PFSK-1 (cell line): ENCODE data around the gene CLIC5.

Source experiments
- FOXP2 ChIP-seq: optimal IDR thresholded peaks from 2 replicates; pipeline ENCODE3; 2011; ENCODE audit warnings: borderline replicate concordance, control low read depth, inconsistent platforms; ENCODE audit not compliant: insufficient read depth; ENCODE audit errors: extremely low read length, extremely low read depth
- POLR2AphosphoS5 ChIP-seq: IDR thresholded peaks from 2 replicates; pipeline ENCODE4 v1.6.1; 2012; ENCODE audit warnings: low read depth, mild to moderate bottlenecking, control low read depth, low read length, moderate library complexity
- SIN3A ChIP-seq: IDR thresholded peaks from 2 replicates; pipeline ENCODE4 v1.6.1; 2012; ENCODE audit warnings: mild to moderate bottlenecking, low read length, moderate library complexity, borderline replicate concordance; ENCODE audit not compliant: insufficient read depth
- TAF1 ChIP-seq: IDR thresholded peaks from 2 replicates; pipeline ENCODE4 v1.6.1; 2012; ENCODE audit warnings: low read length, control low read depth, borderline replicate concordance; ENCODE audit not compliant: insufficient read depth
- TF ChIP-seq, protein P1 (sequence below), 2 experiments: IDR thresholded peaks; 2 replicates each; pipeline versions ENCODE4 v1.6.1 to v1.8.0; 2011 to 2012; ENCODE audit warnings: low read depth in 2 of 2, low read length in 2 of 2, control low read depth in 1 of 2, inconsistent platforms in 1 of 2, mild to moderate bottlenecking in 1 of 2, moderate library complexity in 1 of 2; ENCODE audit not compliant: insufficient read depth in 1 of 2

CLIC5 gene

DNA sequence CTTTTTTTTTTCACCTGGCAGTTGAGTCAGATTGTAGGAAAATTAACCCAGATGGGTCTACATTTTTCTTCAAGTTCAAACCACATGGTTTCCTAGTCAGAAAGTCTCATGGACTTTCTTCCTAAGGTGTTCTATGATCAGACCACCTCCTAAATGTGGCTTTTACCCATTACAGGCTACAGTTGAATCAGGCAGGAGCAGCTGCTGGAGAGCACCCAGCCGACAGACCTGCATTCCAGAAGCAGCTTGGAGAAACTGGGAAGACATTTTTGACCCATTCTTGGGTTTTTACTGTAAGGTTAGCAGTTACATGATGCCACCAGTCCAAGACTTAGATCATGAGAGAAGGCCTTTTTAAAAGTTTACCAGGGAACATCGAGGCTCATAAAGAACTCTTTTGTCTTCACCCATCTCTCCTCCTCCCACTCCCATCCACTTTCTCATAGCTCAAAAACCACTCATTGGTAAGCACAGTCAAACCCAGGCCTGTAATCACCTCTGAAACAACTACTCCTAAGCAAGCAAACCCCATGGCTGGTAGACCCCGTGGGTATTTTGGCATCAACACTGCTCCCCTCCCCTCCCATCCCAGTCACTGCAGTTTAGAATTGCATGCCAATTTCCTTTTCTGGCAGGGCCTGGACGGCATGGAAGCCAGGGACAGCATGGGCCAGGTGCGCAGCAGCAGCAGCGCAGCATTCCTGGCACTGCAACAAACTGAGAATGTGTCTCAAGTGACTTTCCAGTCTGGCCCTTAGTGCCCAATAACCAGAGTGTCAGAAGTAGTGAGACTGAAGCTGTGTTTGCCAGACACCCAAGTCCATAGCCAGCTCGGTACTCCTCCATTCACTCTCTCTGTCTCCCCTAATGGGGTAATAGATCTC is 113.7 kb downstream of the CLIC5 start:
- no peak for TF ChIP-seq SIN3A
- no peak for TF ChIP-seq TAF1
- TF ChIP-seq, protein P1, sequence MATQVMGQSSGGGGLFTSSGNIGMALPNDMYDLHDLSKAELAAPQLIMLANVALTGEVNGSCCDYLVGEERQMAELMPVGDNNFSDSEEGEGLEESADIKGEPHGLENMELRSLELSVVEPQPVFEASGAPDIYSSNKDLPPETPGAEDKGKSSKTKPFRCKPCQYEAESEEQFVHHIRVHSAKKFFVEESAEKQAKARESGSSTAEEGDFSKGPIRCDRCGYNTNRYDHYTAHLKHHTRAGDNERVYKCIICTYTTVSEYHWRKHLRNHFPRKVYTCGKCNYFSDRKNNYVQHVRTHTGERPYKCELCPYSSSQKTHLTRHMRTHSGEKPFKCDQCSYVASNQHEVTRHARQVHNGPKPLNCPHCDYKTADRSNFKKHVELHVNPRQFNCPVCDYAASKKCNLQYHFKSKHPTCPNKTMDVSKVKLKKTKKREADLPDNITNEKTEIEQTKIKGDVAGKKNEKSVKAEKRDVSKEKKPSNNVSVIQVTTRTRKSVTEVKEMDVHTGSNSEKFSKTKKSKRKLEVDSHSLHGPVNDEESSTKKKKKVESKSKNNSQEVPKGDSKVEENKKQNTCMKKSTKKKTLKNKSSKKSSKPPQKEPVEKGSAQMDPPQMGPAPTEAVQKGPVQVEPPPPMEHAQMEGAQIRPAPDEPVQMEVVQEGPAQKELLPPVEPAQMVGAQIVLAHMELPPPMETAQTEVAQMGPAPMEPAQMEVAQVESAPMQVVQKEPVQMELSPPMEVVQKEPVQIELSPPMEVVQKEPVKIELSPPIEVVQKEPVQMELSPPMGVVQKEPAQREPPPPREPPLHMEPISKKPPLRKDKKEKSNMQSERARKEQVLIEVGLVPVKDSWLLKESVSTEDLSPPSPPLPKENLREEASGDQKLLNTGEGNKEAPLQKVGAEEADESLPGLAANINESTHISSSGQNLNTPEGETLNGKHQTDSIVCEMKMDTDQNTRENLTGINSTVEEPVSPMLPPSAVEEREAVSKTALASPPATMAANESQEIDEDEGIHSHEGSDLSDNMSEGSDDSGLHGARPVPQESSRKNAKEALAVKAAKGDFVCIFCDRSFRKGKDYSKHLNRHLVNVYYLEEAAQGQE (IDR thresholded peaks at IDR 0.05; ENCODE audit: insufficient read depth in 1 of 2, low read depth in 2 of 2, low read length in 2 of 2): no peak
- TF ChIP-seq FOXP2: no peak
- TF ChIP-seq POLR2AphosphoS5: no peak

- TF ChIP-seq FOXP2: no peak
- no peak for TF ChIP-seq POLR2AphosphoS5
- no peak for TF ChIP-seq TAF1
- TF ChIP-seq, protein P1 (IDR thresholded peaks at IDR 0.05; ENCODE audit: insufficient read depth in 1 of 2, low read depth in 2 of 2, low read length in 2 of 2): no peak
- TF ChIP-seq SIN3A: no peak
Observed at GRCh38 chr6:45900808-45901752, 114.6 kb downstream of the CLIC5 start.

DNA sequence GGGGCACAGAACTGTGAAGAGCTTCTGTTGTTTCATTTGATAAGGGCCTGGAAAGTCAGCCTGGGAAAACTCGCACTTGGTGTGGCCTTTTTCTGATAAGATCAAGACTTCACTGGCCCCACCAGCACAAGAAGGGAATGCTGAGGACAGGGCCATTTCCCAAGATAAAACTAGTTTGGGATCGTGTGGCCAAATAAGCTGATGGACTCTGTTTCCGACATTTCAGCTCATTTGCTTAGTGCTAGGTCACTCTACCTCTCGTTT is 116.0 kb downstream of the CLIC5 start:
- TF ChIP-seq POLR2AphosphoS5: no peak
- TF ChIP-seq, protein P1 (IDR thresholded peaks at IDR 0.05; ENCODE audit: insufficient read depth in 1 of 2, low read depth in 2 of 2, low read length in 2 of 2): no peak
- no peak for TF ChIP-seq SIN3A
- no peak for TF ChIP-seq FOXP2
- no peak for TF ChIP-seq TAF1

DNA sequence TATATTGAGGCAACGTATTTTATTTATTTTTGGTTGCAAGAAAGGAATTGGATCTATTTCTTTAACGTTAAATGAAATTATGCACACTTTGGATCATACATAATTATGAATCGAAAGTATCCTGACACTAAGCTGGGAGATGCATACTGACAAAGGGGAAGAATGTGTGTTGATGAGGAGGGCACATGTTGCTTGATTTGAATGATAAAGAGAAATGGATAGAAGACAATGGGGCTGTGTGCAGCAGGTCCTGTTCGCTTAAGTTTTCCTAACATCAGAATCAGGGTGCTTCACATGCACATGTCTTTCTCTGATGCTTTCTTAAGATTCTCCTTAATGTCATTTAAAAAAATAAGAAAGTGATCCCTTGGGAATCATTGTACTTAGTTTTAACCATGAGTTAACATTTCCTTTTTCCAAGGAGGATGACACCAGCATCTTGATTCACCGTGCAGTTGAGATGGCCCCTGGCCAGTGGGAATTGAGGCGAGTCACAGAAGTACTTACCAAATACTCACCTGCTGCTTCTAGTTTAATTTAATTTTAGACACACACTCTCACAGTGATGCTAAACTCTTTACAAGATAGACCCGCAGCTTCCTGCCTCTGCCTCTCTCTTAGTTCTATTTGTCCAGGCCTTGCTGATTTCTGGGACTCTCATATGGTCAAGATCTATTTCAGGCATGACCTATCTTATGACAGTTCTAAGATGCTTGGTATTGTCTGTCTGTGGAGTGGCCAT is 116.5 kb downstream of the CLIC5 start:
- no peak for TF ChIP-seq TAF1
- TF ChIP-seq FOXP2: no peak
